HG03457 (cell line): ENCODE results near the gene LHFPL3.
"Not testable (repeated sequence)": the region's sequence is repeated elsewhere in the genome, so short reads cannot be mapped to it uniquely, and the experiment has no call there.

Experiments used
- ATAC-seq: cut with Tn5 transposase; IDR thresholded peaks from one replicate; pipeline ENCODE4 v1.9.1; 2021; ENCODE audit warnings: moderate number of reproducible peaks; ENCODE audit not compliant: unreplicated experiment

LHFPL3 gene

DNA sequence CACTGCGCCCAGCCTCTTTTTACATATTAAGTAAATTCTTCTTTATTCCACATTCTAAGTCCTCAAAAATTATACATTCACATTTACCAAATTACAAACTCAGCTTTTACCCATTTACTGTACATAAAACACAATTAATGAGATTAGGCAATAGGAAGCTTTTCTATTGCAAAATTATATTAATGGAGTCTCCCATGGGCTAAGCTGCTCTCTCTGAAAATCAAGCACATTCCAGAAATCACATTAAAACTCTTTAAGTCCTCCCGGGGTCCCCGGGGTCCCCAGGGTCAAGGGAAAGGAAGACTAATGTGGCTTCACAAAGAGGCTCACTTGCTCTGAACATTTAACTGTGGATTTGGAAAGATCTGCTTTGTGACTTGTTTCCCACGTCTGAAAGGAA, 558.2 kb downstream of the LHFPL3 start:
- no peak for ATAC-seq

DNA sequence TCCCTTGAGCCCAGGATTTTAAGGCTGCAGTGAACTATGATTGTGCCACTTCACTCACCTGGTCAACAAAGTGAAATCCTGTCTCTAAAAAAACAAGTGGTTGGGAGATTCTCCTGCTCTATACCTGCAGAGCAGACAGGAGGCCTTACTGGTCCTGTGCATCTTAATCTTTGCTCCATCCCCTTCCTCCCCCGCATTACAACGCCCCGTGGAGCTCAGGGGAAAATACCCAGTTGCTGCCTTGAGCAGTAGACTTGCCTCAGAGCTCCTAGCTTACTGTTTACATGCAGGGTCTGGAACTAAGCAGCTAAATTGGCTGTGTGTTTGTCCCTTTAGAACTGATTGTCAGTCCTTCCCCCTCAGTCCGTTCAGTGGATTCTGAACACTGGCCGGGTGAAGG, 561.8 kb downstream of the LHFPL3 start:
- no peak for ATAC-seq

DNA sequence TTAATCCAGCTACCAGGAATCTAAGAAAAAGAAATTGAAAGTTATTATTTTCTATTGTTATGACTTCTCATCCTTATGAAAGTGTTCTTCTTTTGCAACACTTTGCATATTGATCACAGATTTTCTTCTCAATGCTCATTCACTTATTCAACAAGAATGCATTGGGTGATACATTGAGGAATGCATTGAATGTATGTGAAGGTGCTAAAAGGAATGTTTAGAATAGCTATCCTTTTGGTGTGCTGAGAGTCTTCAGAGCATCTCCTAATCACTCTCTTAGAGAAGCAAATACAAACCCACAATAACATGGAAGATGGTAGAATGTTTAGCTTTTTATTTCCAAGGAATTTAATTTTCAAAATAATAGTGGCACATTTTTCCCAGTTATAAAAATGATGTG, 563.5 kb downstream of the LHFPL3 start:
- no peak for ATAC-seq

DNA sequence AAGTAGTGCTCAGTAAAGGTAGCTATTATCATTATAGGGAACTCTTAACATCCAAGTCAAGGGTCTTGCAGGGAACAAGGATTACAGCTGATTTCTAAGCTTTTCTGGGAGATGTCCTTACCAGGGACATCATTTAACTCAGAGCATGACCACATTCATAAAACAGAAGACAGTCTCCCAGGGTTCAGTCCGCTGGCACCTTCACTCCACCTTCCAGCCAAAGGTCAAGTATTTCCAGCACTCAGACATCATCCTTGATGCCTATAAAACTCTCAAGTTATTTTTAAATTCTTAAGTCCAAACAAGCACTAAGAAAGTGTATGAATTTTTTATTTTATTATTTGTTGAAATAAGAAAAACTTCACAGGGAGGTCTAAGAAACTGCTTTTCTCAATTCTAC, 565.9 kb downstream of the LHFPL3 start:
- no peak for ATAC-seq

DNA sequence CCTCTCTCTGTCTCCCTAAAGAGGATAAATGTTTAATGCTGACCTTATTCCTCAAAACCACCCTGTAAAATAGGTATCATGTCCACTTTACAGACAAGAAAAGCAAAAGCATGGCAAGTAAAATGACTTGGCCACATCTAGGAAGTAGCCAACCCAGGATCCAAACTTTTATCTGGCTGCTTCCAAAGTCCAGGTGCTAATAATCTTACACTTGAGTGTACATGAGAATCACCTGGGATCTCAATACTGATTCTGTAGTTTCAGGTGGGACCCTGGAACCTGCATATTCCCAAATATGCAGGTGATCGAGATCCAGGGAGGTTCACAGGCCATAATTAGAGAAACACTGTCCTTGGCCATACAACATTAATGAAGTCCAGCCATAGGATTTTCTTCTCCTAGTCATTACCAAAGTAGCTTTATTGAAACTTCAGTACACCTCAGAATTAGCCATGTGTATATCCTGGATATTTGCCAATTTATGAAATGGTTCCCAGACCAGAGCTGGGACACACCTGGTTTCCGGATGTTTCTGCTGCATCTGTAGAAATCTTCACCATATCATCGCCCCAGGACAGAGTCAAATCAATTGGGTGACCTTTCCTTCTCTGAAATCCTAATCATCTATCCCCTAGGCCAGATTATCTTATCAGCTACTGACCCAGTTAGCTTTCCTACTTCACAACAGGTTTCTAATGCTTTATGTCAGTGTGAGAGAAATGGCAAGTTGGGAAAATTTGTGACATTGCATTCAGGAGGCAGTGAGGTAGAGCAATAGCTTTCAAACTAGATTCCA, 566.5 kb downstream of the LHFPL3 start:
- ATAC-seq, result no peak

DNA sequence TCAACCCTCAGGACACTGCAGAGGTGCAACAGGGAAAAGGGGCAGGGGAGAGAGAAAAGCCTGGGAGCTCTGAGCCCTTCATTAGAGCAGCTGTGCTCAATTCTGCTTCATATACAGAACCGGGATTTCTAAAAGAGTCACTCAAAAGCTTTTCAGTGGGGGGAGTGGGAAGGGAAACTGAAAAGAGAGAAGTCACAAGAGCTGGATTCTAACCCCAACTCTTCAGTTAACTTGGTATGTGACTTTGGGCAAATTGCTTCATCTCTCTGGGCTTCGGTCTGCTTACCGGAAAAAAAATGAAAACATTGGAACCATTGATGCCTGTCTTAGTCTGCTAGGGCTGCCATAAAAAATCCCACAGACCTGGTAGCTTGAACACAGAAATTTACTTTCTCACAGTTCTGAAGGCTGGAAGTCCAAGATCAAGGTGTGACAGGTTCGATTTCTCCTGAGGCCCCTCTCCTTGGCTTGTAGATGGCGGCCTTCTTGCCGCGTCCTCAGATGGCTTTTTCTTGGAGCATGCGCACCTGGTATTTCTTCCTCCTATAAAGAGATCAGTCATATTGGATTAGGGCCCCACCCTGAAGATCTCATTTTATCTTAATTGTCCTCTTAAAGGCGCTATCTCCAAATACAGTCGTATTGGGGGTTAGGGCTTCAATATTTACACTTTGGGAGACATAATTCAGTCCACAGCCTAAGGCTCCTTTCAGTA, 567.3 kb downstream of the LHFPL3 start:
- ATAC-seq, result peak; percentile 33

DNA sequence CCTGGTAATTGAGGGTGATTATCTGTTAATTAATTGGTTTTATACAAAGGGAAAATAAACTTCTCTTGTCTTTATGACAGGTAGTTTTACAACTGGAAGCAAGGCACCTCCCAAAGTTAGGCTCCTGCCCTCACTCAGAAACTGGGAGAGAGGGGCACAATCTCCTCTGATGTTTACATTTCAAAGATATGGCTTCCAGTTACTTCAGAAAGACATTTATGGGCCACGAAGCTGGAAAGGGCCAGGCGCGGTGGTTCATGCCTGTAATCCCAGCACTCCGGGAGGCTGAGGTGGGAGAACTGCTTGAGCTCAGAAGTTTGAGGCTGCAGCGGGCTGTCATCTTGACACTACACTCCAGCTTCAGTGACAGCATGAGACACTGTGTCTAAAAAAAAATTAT, 570.0 kb downstream of the LHFPL3 start:
- ATAC-seq, result no peak

DNA sequence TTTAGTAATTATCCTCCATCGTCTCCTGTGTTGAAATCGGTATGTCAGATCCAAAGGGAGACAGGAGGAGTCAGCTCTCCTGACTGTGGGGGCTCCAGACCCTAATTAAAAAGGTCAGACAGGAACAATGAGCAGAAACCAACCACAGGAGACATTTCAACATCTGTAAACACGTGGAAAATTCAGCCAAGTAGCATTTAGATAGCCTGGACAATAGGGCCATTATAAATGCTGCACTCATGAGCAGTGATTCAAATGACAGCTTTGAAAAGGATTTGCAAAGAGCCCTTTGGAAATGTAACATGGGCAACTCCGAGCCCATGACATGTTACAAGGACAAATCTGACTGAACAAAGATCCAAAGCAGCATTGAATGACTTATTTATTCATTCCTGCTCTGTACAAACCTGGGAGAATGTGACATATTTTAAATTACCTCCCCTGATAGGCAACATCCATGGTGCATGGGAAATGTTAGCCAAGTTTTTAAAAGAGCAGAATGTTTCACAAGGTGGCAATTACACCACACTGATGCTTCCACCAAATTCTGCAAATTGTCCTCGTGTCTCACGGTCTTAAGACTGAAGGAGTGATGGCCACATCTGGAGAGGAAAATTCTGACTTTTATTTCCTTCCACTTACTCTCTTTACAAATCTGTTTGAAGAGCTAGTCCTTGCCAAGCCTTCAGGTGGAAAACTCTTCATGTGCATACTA, 572.3 kb downstream of the LHFPL3 start:
- ATAC-seq, result no peak

DNA sequence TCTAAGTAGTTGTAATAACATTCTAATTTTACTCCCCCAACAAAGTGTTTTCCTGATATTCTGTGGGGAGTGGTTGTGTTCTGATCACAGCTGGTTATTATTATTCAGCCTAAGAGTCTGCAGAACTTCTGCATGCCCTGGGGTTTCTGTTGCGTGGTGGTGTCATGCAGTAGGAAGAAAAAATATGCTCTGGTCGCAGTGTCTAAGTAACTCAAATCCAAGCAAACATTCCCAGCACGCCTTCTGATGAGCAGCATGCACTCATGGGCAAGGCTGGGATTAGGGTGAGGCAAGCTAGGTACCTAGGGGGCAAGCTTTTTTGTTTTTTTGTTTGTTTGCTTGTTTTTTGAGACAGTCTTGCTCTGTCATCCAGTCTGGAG, 572.8 kb downstream of the LHFPL3 start:
- no peak for ATAC-seq

DNA sequence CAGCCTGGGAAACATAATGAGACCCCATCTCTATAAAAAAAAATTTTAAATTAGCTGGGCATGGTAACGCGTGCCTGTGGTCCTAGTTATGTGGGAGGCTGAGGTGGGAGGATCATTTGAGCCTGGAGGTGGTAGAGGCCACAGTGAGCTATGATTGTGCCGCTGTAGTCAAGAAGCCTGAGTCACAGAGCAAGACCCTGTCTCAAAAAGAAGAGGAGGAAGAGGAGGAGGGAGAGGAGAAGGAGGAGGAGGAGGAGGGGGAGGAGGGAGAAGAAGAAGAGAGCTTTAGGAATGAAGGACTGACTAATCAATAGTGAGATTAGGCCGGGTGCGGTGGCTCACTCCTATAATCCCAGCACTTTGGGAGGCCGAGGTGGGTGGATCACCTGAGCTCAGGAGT, 573.8 kb downstream of the LHFPL3 start:
- no peak for ATAC-seq

DNA sequence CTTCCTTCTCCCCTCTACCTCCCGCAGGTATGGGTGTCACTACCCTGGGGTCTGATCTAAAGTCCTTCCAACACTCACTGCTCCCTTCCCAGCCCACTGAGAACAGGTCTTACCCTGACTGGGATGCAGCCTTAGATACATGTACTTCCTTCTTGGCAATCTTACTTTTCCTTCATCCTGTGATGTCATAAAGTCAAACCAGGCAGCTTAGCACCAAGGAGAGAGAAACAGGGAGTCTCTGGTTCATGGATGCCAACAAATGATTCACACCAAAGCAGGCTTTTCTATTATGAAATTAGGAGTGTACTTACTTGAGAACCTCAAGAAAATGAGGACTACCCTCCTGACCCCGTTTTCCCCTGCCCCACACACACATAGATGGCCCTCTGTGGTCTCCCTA, 574.6 kb downstream of the LHFPL3 start:
- no peak for ATAC-seq

DNA sequence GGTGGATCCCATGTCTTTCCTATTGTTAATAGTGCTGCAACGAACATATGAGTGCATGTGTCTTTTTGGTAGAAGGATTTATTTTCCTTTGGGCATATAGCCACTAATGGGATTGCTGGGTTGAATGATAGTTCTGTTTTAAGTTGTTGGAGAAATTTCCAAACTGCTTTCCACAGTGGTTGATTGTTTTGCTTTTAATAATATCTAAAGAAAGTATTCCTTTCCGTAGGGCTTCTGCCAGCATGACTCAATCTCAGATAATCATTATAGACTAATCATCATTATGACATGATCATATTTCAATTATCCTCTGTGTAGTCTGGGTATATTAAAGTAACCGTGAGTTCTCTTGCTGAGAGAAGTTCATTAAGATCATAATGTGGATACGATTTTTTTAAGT, 575.4 kb downstream of the LHFPL3 start:
- ATAC-seq, result no peak

DNA sequence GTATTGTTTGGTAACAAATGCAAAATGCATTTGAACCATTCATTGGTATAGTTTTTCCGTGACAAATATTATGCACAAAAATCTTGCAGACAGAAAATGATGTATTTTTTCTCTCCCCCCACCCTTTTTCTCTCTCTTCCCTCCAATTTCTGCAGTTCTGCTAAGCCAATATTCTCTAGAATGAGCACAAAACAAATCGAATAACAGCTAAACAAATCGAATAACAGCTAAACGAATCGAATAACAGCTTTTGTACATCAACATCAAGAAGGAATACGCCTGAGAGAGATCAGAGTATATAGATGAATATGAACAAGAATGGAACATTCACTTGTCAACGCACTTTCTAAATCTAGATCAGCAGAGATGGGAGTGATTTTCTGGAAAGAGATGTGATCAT, 577.6 kb downstream of the LHFPL3 start:
- no peak for ATAC-seq

DNA sequence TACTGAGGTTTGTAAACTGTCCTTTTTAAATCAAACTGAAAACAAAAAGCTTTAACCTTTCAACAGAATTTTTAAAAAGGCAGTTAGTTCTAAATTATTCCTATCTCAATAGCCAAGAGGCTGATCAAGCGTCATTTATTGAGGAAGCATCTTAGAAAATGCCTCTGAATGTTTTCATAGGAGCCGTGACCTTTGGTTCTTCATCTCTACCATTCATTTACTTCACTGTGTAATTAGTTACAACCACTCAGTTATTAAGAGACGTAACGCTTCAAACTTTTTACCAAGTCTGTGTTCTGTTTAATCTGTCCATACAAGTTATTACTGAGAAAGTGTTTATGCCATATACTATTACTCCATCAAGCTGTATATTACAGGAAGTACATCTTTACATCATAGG, 578.2 kb downstream of the LHFPL3 start:
- no peak for ATAC-seq

DNA sequence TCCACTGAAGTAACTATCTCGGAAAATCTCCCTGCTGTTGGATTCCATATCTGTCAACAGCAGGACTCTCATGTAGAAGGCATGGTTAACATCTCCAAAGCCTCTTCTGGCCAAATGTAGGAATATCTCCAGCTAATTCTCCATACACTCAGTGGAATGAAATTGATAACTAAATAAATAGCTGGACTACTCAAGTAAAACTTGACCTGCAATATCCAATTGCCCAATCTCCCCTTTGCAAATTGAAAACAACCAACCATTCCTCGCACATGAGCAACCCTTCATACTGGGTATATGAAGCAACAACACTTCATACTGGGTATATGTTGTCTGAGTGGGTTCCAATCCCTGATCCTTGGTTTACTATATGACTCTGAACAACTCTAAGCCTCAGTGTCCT, 580.2 kb downstream of the LHFPL3 start:
- no peak for ATAC-seq

DNA sequence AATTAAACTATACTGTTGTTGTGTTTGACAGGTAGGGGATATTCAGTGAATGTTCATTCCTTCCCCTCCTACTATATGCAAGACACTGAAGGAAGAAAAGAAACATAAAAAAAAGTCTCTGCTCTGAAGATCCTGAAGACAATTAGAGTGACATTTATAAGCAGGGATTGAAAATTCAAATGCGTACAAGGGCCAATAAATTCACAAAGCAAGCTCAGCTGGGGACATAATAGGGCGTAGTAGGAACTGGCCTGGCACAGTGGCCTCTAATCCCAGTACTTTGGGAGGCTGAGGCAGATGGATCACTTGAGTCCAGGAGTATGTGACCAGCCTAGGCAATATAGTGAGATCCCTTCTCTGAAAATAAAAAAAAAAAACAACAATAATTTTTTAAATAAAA, 580.7 kb downstream of the LHFPL3 start:
- ATAC-seq, result no peak

DNA sequence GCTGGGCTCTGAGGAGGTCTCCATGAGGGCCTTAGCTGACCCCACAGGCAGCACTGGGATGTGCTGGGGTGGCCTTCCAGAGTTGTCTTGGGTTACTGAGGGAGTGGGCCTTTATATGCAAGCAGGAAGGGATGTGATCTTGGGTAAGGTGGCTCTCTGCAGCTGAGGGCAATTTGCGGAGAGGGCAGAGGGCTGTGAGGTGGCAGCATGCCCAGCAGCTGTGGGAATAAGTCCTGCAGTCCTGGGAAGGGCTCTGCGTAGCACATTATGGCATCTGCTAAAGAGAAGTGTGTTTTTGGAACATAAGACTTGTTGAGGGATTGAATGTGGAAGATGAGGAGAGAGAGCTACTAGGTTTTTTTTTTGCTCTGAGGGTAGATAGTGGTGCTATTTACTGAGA, 586.0 kb downstream of the LHFPL3 start:
- ATAC-seq, result no peak

DNA sequence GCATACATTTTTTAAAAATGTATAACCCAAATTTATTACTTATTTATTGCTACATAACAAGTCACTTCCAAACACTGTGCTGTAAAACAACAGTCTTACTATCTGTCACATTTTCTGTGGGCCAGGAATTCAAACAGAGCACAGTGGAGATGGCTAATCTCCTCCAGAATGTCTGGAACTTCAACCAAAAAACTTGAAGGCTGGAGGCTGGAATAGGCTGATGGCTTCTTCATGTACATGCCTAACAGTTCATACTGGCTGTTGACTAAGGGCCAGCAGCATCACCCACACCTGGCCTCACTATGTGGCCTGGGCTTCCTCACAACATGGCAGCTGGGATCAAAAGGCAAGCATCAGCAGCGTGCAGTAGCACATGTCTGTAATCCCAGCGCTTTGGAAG, 593.2 kb downstream of the LHFPL3 start:
- no peak for ATAC-seq

DNA sequence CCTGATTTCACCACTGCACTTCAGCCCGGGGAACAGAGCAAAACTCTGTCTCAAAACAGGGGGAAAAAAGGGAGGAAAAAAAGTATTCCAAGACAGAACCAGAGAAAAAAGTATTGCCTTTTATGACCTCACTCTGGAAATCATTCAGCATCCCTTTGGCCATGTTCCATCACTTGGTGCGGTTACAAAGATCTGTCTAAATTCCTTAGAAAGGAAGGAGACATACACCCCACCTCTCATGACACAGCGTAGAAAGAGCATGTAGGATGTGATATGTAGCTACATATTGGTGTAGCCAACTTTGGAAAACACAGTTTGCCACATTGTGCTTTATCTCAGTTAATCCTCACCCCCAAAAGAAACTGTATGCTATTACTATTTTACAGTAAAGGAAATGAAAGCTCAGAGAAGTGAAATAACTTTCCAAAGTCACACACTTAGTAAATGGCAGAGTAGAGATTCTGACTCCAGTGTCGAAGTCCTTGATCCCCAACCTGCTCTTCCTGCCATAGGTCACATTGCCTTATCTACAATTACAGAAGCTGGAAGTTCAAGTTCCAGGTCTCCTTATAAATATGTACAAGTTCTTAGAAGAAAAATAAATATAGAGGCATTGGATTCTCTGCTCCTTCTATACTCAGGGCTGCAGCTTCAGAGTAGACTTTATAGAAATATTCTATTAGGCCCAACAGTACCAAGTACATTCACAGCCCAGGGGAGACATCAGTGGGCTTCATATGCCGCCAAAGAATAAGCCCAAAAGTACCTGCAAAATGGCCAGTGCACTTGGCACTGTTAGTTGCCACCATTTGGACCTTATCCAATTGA, 594.0 kb downstream of the LHFPL3 start:
- peak; percentile 18 for ATAC-seq

DNA sequence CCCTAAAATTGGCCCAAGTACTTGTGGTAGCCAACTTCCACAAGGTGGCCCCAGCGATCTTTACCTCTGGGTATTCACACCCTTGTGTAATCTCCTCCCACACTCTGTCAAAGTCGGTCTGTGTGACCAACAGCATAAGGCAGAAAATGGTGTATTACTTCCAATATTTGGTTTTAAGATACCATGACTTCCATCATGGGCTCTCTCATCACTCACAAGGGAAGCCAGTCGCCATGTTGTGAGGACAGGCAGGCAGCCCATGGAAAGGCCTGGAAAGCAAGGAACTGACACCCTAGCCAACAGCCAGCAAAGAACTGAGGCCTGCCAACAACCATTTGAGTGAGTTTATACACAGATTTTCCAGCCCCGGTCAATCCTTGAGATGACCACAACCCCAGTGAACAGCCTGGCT, 594.6 kb downstream of the LHFPL3 start:
- ATAC-seq, result peak; percentile 89

DNA sequence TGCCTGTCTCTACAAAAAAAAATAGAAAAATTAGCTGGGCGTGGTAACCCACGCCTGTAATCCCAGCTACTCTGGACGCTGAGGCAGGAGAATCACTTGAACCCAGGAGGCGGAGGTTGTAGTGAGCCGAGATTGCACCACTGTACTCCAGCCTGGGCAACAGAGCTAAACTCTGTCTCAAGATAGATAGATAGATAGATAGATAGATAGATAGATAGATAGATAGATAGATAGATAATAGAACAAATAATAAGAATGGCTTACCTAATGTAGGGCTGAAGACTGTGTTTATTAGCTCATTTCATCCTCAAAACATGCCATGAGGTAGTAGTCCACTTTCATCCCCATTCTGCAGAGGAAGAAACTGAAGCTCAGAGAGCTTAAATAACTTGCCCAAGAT, 597.8 kb downstream of the LHFPL3 start:
- not testable (repeated sequence) for ATAC-seq
